Erythroblast (primary cell): ENCODE data around the gene MAGEF1.

Experiments
- GATA1 ChIP-seq: IDR thresholded peaks from 2 replicates; pipeline ENCODE4 v1.6.1; 2011; ENCODE audit warnings: low read depth, mild to moderate bottlenecking, control low read depth, low read length, moderate library complexity
- POLR2A ChIP-seq: IDR thresholded peaks from 2 replicates; pipeline ENCODE4 v1.6.1; 2011; ENCODE audit warnings: mild to moderate bottlenecking, low read length

GRCh38 chr3:184700759-184701158 is 11.1 kb downstream of the MAGEF1 start:
- TF ChIP-seq POLR2A, result no peak
- TF ChIP-seq GATA1, result no peak
